HCT116 (cell line): ENCODE data around the gene KPNA1. TPM values are rescaled to one million over a fixed set of nuclear protein-coding genes. Genes with fewer than 3 reads are reported as not detected.

Experiments used
- ATAC-seq: fragments of 200-7000 bp; cut with Tn5 transposase; 2 replicates; pipeline ENCODE4 v1.9.1; 2020; ENCODE audit warnings: mild to moderate bottlenecking, moderate library complexity
- BruUV-seq: library from RNA; stranded (reverse); fragments of 400-500 nt; replicated peaks from 2 replicates; lab custom pipeline; 2021; lab: Mats Ljungman, UMichigan
- CTCF ChIA-PET: fragments of 300-600 bp; sonication (Branson Sonifier 250); formaldehyde crosslinking; loops from one replicate; lab custom pipeline; 2021; ENCODE audit warnings: antibody characterized with exemption; lab: Charles Lee
- POLR2A ChIA-PET: fragments of 300-600, 350-600 bp; sonication (Branson Sonifier 250); formaldehyde crosslinking; loops from one replicate; lab custom pipeline; 2021; ENCODE audit warnings: antibody characterized with exemption; lab: Charles Lee
- RAD21 ChIA-PET, 2 experiments: fragments of 300-600 bp; sonication (Branson Sonifier 250); formaldehyde crosslinking; loops; one replicate each; lab custom pipeline; 2023; ENCODE audit warnings: low total read pairs in 2 of 2; ENCODE audit not compliant: uncharacterized antibody in 2 of 2, unreplicated experiment in 2 of 2, low non-redundant PET in 1 of 2; lab: Charles Lee
- DNase-seq: peaks from one replicate; pipeline ENCODE4 v3.0.0-alpha.2; 2010; ENCODE audit warnings: low read depth, low spot score
- H2AFZ ChIP-seq: fragments of 200-600 bp; shearing (Covaris generic), sonication (generic); 2 replicates; pipeline ENCODE4 v1.6.1; 2017; ENCODE audit warnings: low read depth, mixed run types, mixed read lengths, antibody characterized with exemption, low read length; ENCODE audit not compliant: poor library complexity, severe bottlenecking
- H3K27ac ChIP-seq: 2 replicates; pipeline ENCODE4 v1.5.1; 2012; ENCODE audit warnings: low read depth, low read length
- H3K27me3 ChIP-seq: fragments of 200-600 bp; sonication (generic); 2 replicates; pipeline ENCODE4 v1.6.1; 2016; ENCODE audit warnings: mixed run types, low read length, mixed read lengths; ENCODE audit not compliant: insufficient read depth
- H3K36me3 ChIP-seq, 2 experiments: fragments of 200-500 bp in 1 of 2; fragments of 200-600 bp in 1 of 2; sonication (Bioruptor generic) in 1 of 2; sonication (generic) in 1 of 2; 2 replicates each; pipeline versions ENCODE4 v1.5.1 to v1.6.1; 2014 to 2016; ENCODE audit warnings: low read length in 2 of 2, inconsistent platforms in 1 of 2, mixed read lengths in 1 of 2, mixed run types in 1 of 2; ENCODE audit not compliant: insufficient read depth in 2 of 2, control insufficient read depth in 1 of 2
- H3K4me1 ChIP-seq, 2 experiments: fragments of 200-600 bp in 1 of 2; sonication (generic) in 1 of 2; 2 replicates each; pipeline versions ENCODE4 v1.5.1 to v1.6.1; 2012 to 2017; ENCODE audit warnings: low read length in 2 of 2, inconsistent platforms in 1 of 2, mild to moderate bottlenecking in 1 of 2, mixed read lengths in 1 of 2, mixed run types in 1 of 2, moderate library complexity in 1 of 2; ENCODE audit not compliant: insufficient read depth in 2 of 2, control insufficient read depth in 1 of 2
- H3K4me2 ChIP-seq: fragments of 200-600 bp; sonication (generic); 2 replicates; pipeline ENCODE4 v1.6.1; 2017; ENCODE audit warnings: mixed run types, low read length, mixed read lengths
- H3K4me3 ChIP-seq, 2 experiments: fragments of 200-600 bp in 1 of 2; sonication (generic) in 1 of 2; replicated peaks in 1 of 2; 2 replicates each; pipeline ENCODE4 v1.5.1; 2011 to 2016; ENCODE audit warnings: low read length in 2 of 2, control low read depth in 1 of 2, low read depth in 1 of 2, mild to moderate bottlenecking in 1 of 2, mixed read lengths in 1 of 2, mixed run types in 1 of 2
- H3K79me2 ChIP-seq: fragments of 200-600 bp; sonication (generic); 2 replicates; pipeline ENCODE4 v1.6.1; 2017; ENCODE audit warnings: mild to moderate bottlenecking, mixed run types, low read length, moderate library complexity, mixed read lengths; ENCODE audit not compliant: insufficient read depth
- H3K9ac ChIP-seq: fragments of 200-600 bp; sonication (generic); 2 replicates; pipeline ENCODE4 v1.6.1; 2016; ENCODE audit warnings: low read length, mixed read lengths
- H3K9me2 ChIP-seq: fragments of 200-600 bp; sonication (generic), shearing (Covaris generic); 2 replicates; pipeline ENCODE4 v1.6.1; 2017; ENCODE audit warnings: mixed run types, mild to moderate bottlenecking, moderate library complexity; ENCODE audit not compliant: insufficient read depth
- H3K9me3 ChIP-seq, 2 experiments: fragments of 200-500 bp in 1 of 2; fragments of 200-600 bp in 1 of 2; sonication (Bioruptor generic) in 1 of 2; sonication (generic) in 1 of 2; 2 replicates each; pipeline ENCODE4 v1.6.1; 2014 to 2017; ENCODE audit warnings: low read length in 2 of 2, mixed read lengths in 2 of 2, inconsistent platforms in 1 of 2, low read depth in 1 of 2, mild to moderate bottlenecking in 1 of 2, mixed run types in 1 of 2, moderate library complexity in 1 of 2; ENCODE audit not compliant: control insufficient read depth in 1 of 2, insufficient read depth in 1 of 2
- H4K20me1 ChIP-seq: fragments of 200-600 bp; sonication (generic), shearing (Covaris generic); 2 replicates; pipeline ENCODE4 v1.6.1; 2017; ENCODE audit warnings: mixed run types, mild to moderate bottlenecking, moderate library complexity; ENCODE audit not compliant: insufficient read depth
- CBX3 ChIP-seq: IDR thresholded peaks from 2 replicates; pipeline ENCODE4 v1.6.1; 2012; ENCODE audit warnings: low read depth
- EGR1 ChIP-seq: IDR thresholded peaks from 2 replicates; pipeline ENCODE4 v1.6.1; 2012; ENCODE audit warnings: low read depth
- ELF1 ChIP-seq: IDR thresholded peaks from 2 replicates; pipeline ENCODE4 v1.6.1; 2012; ENCODE audit warnings: low read depth, borderline replicate concordance
- EZH2 ChIP-seq: fragments of 200-600 bp; sonication (generic); IDR thresholded peaks from 2 replicates; pipeline ENCODE4 v1.6.1; 2017; ENCODE audit warnings: antibody characterized with exemption, mixed run types
- EZH2phosphoT487 ChIP-seq: fragments of 200-600 bp; IDR thresholded peaks from 2 replicates; pipeline ENCODE4 v1.6.1; 2018; ENCODE audit warnings: antibody characterized with exemption, borderline replicate concordance
- MAX ChIP-seq: IDR thresholded peaks from 2 replicates; pipeline ENCODE4 v1.6.1; 2012
- POLR2A ChIP-seq: IDR thresholded peaks from 2 replicates; pipeline ENCODE4 v1.7.0; 2011; ENCODE audit warnings: borderline replicate concordance; ENCODE audit not compliant: insufficient read depth, insufficient read length; ENCODE audit errors: extremely low read depth
- POLR2AphosphoS5 ChIP-seq: IDR thresholded peaks from 2 replicates; pipeline ENCODE4 v1.6.1; 2011; ENCODE audit warnings: mild to moderate bottlenecking, low read depth, low read length, moderate library complexity
- RAD21 ChIP-seq: IDR thresholded peaks from 2 replicates; pipeline ENCODE4 v1.6.1; 2012; ENCODE audit warnings: low read depth, mild to moderate bottlenecking
- SRF ChIP-seq: IDR thresholded peaks from 2 replicates; pipeline ENCODE4 v1.6.1; 2012; ENCODE audit warnings: low read depth
- TCF7L2 ChIP-seq: IDR thresholded peaks from 2 replicates; pipeline ENCODE4 v1.7.0; 2011; ENCODE audit warnings: borderline replicate concordance, inconsistent platforms; ENCODE audit not compliant: insufficient read depth, insufficient read length; ENCODE audit errors: extremely low read depth
- YY1 ChIP-seq: IDR thresholded peaks from 2 replicates; pipeline ENCODE4 v1.6.1; 2011; ENCODE audit warnings: low read length, low read depth, moderate library complexity, mild to moderate bottlenecking; ENCODE audit not compliant: insufficient replicate concordance; ENCODE audit errors: extremely low read depth
- ZNF274 ChIP-seq: fragments of 200-500 bp; sonication (Bioruptor generic); IDR thresholded peaks from 2 replicates; pipeline ENCODE4 v1.6.1; 2014; ENCODE audit warnings: mild to moderate bottlenecking, low read depth, low read length, inconsistent platforms
- intact Hi-C: fragments of 100-400 bp; cut with micrococcal nuclease; formaldehyde crosslinking; loops from 2 replicates; pipeline ENCODE4 v1.10.0; 2022
- total RNA-seq: library from RNA; stranded (reverse); gene quantifications from one replicate; pipeline ENCODE4 v1.2.1, GENCODE V29; 2021; ENCODE audit not compliant: unreplicated experiment

KPNA1 gene
- total RNA-seq, 1 experiment from 2014 or later = 73.4 TPM

GRCh38 chr3:122530164-122530563 lies 15.4 kb upstream of the KPNA1 start:
- no peak for ATAC-seq
- Histone ChIP-seq H3K9ac (no peak overlapping the region), H3K9me3 (no peaks in the 10 kb centered on the region), H3K36me3 (no peaks in the 10 kb centered on the region), H3K4me1 (peaks cover 12 to 15% of the 10 kb centered on the region in 2 experiments), H2AFZ (no peak overlapping the region), H4K20me1 (no peaks in the 10 kb centered on the region), H3K9me2 (no peaks in the 10 kb centered on the region), H3K4me2 (no peak overlapping the region), H3K79me2 (no peaks in the 10 kb centered on the region), H3K4me3 (no peak overlapping the region), H3K27me3 (no peaks in the 10 kb centered on the region), H3K27ac (no peak overlapping the region)
- ChIA-PET POLR2A (no interaction called here), RAD21 (no interaction called here), CTCF (no interaction called here)
- intact Hi-C loops = no loop called here
- no TSS peak for BruUV-seq
- DNase-seq = no peak
- TF ChIP-seq POLR2AphosphoS5 (no peak), MAX (no peak), CBX3 (no peak), ELF1 (no peak), EZH2 (no peak)

- no peak overlapping the region for H3K4me3 ChIP-seq
- no peaks in the 10 kb centered on the region for H3K9me3 ChIP-seq
- no peaks in the 10 kb centered on the region for H3K4me1 ChIP-seq
- POLR2A ChIA-PET = no interaction called here
- H3K4me2 ChIP-seq = no peak overlapping the region
- H3K27me3 ChIP-seq = no peaks in the 10 kb centered on the region
- H3K9ac ChIP-seq = no peak overlapping the region
- H3K27ac ChIP-seq = no peak overlapping the region
- intact Hi-C loops = no loop called here
- H3K79me2 ChIP-seq = no peaks in the 10 kb centered on the region
- no peaks in the 10 kb centered on the region for H3K9me2 ChIP-seq
- BruUV-seq = no TSS peak
- TF ChIP-seq ZNF274 (no peak), EGR1 (no peak), EZH2phosphoT487 (no peak), POLR2A (no peak), ELF1 (no peak), SRF (no peak), TCF7L2 (no peak), YY1 (no peak), RAD21 (no peak), CBX3 (no peak), MAX (no peak)
- RAD21 ChIA-PET = no interaction called here
- no peak for ATAC-seq
- H2AFZ ChIP-seq = no peak overlapping the region
- H4K20me1 ChIP-seq = no peaks in the 10 kb centered on the region
- no peaks in the 10 kb centered on the region for H3K36me3 ChIP-seq
- DNase-seq = no peak
- CTCF ChIA-PET = no interaction called here
Observed at GRCh38 chr3:122523317-122523716, 8.6 kb upstream of the KPNA1 start.
